OCI-M2 (cell line): ENCODE measurements around the gene PAX8.
"Not testable (repeated sequence)": the region's sequence is repeated elsewhere in the genome, so short reads cannot be mapped to it uniquely, and the experiment has no call there.

Source experiments
- DNase-seq: peaks from one replicate; lab custom pipeline; 2025; ENCODE audit not compliant: unreplicated experiment; lab: John Stamatoyannopoulos, UW

Gene PAX8

DNA sequence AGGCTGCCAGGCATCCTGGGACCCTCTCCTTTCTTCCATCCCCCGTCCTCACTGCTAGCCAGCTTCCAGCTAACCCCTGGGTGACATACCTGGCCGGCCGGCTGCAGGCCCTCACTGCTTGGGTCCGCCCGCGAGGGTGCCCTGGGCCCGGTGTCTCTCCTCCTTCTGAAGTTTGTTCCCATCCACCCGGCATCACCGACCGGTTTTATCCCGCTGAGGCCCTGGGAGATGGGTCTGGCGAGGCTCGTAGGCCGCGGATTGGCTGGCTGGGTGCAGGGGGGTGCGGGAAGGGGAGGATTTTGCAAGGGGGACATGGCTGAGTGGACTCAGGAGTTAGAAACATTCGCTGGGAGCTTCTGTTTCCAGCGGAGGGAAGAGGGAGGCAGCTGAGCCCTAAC lies at the start of gene PAX8:
TSS of gene PAX8 (minus strand) at position 180 of the 398 bp plus-strand sequence. CDS start 527 bp downstream, outside the sequence.
- no peak for DNase-seq

DNA sequence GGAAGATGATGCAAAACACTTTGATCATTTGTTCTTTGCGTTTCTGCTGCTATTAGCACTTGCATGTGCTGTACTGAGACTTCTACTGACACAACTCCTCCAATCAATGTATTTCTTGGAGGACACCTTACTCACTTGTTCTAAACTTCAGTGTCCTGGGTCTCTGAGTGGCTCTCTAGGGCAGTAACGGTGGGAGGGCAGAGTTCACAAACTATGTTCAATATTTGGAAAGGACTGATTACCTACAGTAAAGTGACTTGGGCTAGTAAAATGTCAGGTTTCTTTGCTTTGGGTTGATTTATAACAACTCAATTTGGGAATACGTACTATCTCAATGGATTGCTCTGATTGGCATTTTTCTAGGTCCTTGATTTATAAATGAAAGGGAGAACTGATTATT lies 49.3 kb upstream of the PAX8 start:
- no peak for DNase-seq

DNA sequence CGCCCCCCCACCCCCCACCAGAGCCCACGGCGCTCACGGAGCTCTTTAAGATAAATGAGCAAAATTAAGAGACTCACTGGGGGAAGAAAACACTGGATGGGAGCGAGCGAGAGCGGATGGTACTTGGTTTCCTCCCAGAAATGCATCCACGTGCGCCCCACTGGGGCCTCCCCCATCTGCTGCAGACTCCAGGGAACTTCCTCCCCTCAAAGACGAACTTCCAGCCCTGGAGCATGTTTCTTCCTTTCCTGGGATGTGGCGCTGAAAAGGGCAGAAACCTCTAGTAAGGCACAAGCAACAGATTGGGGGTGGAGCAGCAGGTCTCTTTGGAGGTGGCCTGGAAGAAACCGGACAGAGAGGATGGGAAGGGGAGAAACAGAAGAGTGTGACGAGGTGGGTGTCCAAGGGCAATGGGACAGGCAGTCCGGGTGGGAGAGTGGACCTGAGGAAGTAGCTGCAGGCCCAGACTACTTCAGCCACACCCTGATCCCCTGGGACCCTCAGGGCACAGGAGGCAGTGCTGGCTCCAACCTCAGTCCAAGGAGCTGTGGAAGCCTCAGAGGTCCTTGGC lies 46.5 kb upstream of the PAX8 start:
- not testable (repeated sequence) for DNase-seq

DNA sequence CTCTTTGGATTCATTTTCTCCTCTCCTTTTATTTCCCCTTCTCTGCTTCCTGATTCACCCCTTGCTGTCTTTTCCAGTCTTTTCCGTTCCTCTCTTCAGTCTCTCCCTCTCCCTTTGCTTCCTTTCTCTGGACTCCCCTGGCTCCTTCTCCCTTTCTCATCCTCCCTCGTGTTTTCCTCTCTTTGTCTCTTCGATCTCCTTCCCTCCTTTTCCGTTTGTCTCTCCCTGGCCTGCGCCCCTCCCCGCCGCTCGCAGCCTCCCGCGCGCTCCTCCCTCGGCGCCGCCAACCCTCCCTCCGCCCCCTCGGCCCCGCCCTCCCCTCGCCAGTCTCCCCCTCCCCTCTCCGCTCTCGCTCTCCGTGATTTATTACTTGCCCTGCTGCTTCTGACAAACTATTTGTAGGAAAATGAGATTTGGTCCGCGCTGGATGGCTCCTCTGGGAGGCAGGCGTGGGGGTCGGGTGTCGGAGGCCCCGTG lies 46.0 kb upstream of the PAX8 start:
- no peak for DNase-seq

DNA sequence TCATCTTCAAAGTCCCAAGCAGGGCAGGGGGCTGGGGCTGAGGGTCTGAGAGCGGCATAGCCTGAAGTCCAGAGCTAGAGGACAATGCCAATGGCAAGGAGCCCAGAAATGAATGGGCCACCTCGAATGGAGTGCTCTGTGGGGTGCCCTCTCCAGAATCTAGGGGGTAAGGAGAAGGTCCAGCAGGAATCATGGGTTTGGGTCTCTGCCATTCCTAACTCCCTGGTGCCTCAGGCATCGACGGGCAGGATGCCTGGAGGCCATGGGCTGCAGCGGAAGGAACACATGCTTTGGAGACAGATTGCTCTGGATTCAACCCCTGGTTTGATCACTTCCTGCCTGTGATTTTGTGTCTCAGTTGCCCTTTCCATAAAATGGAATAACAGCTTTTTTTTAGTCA lies 44.4 kb upstream of the PAX8 start:
- DNase-seq: not testable (repeated sequence)

DNA sequence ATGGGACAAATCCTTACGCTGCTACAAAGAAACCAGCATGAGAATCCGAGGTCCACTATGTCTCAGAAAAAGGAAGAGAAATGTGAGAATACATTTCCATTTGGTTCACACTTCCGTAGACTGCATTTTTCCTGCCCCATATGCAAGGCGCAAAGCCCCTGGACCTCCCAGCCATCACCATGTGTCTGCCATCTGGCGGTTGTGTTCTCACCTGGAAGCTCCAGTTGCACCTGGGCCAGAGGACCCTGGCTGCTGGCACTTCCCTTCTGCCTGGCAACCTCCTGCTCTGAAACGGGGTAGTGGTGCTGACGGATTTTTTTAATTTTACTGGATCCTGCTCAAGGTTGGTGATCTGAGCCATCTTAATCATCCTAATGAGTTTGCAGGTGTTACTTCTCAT lies 41.4 kb upstream of the PAX8 start:
- DNase-seq: not testable (repeated sequence)

DNA sequence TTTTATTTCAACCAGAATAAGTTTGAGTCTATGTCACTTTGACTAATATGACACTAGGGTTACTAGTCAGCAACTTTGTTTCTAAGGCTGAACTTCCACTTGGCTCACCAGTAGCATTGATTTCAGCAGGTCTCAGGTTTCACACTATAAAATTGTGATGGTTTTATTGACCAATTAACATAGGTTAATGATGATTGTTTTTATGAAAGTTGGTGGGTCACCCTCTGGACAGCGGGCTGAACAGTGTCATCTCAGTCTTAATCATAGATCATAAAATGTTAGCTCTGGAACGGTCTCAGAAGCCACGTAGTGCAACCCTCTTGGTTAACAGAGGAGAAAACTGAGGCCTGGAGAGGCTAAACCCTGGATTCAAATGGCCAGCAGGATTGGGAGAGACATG lies 40.2 kb upstream of the PAX8 start:
- DNase-seq: not testable (repeated sequence)

DNA sequence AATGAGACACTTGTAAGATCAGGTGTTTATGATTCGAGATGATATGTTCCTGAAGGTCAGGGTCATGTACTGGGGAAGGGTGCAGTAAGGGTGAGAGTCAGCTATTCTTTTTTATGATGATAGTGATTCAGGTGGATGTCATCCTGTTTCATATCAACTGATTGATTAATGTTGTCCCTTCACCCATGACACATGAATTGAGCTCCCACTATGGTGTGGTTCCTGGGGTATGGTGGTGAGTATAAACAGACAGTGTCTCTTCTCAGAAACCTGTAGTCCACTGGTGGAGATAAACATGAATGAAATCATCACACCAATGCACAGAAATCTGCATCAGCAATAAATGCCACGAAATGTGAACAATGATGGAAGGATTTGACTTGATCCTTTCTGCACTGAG lies 37.4 kb upstream of the PAX8 start:
- DNase-seq: no peak

DNA sequence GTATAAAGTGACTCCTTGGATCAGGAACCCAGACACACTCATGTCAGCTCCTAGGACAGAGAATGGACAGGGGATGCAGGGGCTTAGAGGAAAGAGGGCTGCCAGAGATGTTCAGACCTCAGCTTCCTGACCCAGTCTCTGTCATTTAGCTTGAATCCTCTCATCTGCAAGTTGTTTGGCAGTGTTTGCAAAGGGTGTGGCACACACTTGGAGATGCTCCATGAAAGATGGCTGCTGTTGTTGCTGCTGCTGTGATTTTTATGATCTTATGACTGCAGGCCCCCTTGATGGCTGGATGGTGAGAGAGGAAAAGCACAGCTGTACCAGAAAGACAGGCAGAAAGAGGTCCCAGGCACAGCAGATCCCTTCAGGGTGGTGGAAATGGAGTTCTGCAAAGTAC lies 35.9 kb upstream of the PAX8 start:
- not testable (repeated sequence) for DNase-seq

DNA sequence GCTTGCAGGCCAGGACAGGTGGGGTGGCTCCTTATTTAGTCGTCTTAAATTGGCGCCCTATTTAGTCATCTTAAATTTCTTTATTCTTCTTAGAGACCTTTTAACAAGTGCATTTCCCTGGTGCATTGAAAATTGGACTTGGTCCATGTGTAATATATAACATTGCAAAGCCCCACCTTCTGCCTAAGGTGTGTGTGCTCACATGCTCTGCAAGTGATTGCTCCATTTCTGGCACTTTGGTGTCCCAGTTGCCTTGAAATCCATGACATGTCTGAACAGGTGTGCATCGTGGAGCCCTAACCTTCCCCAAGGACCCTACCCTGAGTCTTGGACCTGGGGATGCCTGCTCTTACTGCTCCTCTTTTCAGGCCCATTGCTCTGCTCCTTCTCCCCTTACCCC lies 35.5 kb upstream of the PAX8 start:
- DNase-seq: not testable (repeated sequence)

DNA sequence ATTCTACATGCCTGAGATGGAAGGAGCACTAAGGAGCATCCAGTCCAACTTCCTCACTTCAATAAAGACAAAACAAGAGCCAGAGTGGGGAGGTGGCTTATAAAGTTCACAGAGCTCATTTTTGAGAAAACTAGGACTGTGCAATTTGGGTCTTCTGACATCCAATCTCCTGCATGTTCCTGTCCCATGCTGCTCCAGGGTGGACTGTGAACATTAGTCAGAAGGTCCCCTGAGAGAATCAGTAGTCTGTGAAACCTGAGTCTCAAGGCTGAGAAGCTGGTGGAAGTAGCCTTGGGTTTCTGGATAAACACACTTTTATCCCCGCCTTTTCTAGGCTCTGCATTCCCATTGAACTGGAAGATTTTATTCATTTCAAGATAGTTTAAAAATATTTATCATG lies 33.1 kb upstream of the PAX8 start:
- DNase-seq: not testable (repeated sequence)

DNA sequence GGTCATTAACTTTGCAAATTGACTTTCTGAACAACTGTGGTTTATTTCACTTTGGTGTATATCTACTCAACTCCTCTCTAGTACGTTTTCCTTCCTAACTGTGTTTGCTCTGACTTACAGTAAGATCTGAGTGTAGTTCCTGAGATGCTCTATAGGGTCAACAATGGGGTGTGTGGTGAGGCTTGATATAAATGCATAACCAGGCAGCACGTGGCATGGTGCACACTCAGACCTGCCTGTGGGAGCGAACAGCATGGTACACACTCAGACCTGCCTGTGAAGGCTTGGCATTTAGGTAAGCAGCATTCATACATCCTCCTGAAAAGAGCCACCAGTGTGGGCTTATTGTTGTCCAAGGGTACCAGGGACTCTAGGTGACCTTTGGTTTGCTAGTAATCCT lies 32.5 kb upstream of the PAX8 start:
- not testable (repeated sequence) for DNase-seq

DNA sequence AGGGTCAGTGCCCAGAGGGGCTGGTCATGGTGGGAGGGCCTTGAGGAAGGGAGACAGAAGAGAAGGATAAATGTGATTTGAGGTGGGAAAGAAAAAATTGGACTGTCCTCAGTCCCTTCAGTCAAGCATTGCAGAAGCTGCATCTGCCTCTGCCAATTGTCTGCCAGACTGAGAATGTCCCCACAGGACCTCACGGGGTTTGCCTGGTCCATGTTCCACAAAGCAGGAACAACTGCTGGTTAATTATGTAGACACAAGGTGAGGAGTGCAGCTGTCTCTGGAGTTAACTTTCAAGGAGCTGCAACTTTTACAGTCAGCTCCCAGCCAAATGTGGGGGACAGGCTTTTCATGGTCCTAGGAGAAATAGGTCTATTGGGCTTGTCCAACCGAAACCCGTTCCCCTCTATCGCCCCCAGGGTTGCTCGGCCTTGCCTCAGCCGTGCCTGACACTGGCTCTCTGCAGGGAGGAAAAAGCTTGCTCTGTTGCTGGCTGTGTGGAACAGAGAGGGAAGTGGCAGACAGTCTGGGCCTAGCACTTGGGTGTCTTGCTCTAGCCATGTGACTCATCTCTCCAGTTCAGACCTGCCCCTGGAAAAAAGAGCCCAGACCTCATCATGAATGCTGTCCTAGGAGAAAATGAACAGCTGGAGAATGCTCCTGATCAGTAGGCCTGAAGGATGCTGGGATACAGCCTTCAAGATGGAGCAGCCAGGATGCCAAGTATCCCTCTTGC lies 31.1 kb upstream of the PAX8 start:
- DNase-seq: no peak

DNA sequence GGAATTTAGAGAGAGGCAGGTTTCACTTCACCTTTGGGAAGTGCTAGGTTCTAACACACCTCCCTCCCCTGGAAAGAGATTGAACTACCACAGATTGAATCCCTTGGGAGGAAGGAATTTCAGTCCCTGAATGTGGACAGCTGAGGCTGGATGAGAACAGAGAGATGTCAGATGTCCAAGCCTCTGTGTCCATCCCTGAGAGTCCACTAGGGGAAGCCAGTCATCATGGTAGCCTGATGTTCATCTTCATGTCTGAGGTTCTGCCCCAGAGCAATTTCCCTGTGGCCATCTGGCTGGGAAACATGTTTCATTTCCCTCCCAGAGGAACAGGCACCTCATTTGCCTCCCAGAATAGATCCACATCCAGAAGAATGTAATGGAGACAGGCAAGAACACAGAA lies 30.1 kb upstream of the PAX8 start:
- DNase-seq: not testable (repeated sequence)

DNA sequence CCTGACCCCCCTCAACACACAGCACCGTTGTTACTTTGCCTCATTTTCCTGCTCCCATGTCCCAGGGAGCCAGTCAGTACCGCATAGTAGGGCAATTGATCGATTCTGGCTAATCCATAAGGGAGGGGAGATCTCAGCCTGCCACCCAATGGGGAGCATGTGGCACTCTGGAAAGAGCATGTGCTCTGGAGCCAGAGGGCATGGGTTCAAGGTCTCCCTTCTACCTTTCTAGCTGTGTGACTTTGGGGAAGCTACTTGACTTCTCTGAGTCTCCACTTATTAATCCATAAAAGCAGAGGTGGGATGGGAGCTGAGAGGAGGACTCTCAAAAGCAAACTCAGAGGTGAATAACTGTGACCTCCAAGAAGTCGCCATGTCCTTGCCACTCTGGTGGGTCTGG lies 27.5 kb upstream of the PAX8 start:
- not testable (repeated sequence) for DNase-seq

DNA sequence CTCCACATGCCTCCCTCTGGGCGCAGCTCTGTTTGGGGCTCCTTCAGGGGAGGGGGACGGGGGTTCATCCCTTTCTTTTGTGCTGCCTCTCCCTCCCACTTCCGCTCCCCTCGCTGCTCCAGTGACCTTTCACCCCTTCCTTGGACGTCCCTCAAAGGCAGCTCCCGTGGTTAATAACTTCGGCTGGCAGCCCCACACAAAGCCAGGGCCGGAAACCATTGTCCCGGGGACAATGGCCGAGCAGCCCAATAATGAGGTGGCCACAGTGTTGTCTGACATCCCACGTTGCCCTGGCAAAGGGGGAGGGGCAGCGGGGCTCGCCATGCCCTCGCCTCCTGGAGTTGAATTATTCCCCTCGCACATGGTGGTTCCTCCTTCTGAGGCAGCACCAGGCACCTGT lies 27.0 kb upstream of the PAX8 start:
- not testable (repeated sequence) for DNase-seq

DNA sequence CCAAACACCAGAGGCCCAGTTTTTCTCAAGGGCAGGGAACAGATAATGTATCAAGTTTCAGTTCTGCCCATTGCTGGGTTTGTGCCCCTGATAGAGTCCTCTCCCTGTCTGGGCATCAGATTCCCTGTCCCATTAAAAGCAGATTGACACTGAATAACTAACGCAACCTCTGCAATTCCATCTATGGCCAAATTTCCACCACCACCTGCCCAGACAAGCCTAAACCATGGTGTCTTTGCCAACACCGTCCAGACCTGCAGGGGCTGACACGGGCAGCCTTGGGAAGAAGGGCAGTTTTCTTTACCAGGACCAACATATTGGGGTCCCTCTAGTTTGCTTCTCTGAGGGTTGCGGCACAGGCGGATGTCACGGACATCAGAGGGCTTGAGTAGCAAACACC lies 26.4 kb upstream of the PAX8 start:
- no peak for DNase-seq

DNA sequence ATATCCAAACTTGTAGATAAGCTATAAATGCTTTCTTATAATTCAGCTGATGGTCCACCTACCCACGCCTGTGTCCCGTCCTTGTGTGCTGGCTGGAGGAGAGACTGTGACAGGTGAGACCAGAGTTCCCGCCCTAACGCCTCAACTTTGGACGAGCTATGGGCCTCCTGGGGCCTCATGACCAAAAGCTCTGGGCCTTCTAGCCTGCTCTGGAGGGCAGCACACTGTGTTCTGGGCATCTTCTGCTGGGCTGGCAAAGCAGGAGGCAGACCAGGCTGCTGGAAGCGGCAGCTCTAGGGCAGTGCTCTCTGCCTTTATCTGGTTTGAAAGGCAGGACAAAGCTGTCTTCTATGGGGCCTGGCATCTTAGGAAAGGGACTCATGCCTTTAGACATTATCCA lies 26.0 kb upstream of the PAX8 start:
- DNase-seq: no peak

DNA sequence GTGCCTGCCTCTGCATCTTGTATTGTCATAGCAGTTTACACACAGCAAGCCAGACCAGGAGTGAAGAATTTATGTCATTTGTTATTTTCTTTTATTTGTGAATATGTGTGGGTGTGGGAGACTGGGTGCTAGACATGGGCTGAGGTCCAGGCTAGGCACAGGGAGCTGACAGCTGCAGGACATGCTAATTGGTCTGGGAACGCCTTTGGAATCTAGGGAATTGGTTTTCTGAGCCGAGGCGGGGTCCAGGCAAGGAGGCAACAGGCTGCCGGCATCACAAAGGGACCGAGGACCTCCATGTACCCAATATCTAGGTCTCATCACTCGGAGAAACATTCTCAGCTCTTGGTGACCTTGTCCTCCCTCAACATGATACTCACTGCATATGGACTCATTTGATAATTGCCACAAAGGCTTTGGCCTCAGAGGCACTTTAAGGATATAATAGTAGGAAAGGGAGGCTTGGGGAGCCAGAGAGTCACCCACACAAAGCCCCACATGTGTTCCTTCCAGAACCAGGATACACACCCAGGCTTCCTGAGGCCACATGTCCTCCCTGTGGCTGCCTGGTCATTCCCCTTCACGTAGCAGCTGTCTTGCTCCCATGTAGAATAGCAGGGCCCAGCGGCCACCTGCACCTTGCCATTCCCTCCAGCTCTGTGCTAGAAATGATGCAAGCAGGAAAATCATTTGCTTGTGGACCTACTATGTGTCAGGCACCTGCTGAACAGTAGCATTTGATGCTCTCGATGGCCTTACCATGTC lies 23.7 kb upstream of the PAX8 start:
- not testable (repeated sequence) for DNase-seq

DNA sequence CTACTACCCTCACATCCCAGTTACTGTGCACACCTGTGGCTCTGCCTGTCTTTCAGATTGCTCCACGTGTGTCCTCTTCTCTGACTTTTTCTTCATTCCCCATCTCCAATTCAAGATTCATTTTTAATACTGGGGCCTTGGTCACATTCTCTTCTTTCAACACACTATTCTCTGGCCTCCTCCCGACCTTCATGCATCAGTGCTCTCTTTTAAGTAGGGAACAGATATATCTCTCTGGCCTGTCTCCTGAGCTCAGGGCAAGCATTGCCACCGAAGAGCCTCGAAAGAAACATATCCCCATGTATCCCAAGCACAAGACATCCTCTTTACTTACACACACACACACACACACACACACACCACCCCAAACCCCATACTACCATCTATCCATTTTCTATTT lies 21.6 kb upstream of the PAX8 start:
- DNase-seq: no peak

DNA sequence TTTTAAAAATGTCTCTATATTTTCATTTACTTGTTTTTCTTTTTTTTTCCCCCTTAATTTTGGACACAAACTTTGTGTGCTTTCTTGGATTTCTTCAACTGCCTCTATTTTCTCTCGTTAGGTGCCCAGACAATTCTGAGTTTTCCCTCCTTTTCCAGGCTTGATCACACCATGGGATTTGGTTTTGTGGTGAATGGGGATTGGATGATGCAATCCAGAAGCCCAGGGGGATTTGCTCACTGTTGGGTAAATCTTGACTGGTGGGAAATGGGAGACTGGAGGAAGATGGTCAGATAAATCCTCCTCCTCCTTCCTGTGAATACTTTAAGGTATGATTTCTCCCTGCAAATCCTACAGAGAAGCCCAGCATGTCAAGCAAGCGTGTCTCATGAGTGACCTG lies 19.5 kb upstream of the PAX8 start:
- DNase-seq: no peak

DNA sequence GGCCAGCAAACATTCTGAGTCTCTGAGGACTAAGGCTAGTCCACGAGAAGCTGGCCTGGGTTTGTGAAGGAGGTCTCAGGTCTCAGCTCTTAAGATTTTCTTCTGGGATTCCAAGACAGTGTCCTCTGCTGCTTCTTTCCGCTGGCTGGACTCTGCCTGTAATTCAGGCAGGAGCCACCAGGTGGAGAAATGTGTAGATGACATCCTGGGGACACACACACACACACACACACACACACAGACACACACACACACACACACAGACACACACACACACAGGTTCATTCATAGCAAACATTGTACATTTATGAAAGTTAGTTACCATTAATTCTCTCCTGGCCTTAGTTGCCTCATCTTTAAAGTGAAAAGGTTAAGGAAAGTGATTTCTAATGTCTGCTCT lies 18.9 kb upstream of the PAX8 start:
- not testable (repeated sequence) for DNase-seq
